ENCODE results near the gene VGF.
A peak's percentile ranks its signal among the peaks of the same experiment; 100 is the strongest.

Gene VGF

DNA sequence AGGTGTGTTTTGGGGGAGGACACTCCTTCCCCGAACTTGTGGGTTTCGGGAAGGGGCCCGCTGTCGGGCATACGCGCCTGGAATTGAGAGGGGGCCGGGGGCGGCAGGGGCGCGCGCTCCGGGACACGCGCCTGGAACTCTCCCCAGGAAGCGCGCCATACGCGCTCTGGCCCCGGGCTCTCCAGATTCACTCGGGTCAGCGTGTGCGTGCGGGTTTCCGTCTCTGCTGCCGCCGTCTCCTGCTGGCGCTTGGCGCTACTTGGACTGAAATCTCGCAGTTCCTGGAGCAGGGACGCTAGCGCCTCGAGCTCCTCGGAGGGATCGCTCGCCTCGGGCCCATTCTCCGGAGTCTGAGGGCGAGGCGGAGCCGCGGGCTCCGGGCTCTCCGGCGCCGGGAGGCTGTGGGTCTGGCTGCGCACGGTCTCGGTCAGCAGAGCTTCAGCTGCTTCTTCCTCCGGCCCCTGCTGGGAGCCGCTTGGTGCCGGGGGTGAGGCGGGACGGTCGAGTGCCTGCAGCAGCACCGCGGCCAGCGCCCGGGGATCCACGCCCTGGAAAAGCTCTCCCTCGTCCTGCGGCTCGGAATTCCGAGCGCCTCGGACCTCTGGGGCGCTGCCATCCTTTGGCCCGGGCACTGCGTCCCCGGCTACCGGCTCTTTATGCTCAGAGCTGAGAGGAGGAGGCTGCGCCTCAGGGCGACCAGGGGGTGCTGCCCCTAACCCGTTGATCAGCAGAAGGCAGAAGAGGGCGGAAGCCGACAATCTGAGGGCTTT, 1.1 kb downstream of the VGF start:
- H3K27ac ChIP-seq (ENCODE audit: low read length), result no peak overlapping the region
- no peak overlapping the region for H3K9ac ChIP-seq (ENCODE audit: low read length)
- peaks cover 18% of the 10 kb centered on the region for H3K4me1 ChIP-seq (ENCODE audit: low read length)
- no peaks in the 10 kb centered on the region for H3K79me2 ChIP-seq (ENCODE audit: low read length)
- TF ChIP-seq CTCF (IDR thresholded peaks at IDR 0.05; ENCODE audit: low read depth, low read length) (no peak), EZH2phosphoT487 (IDR thresholded peaks at IDR 0.05; ENCODE audit: low read depth) (no peak)
- H3K27me3 ChIP-seq (ENCODE audit: low read depth, low read length), result peaks cover 23% of the 10 kb centered on the region
- H2AFZ ChIP-seq (ENCODE audit: low read depth, low read length), result no peak overlapping the region
- peaks cover 11% of the 10 kb centered on the region for H3K36me3 ChIP-seq (replicated peaks; ENCODE audit: low read depth, low read length)
- H3K4me3 ChIP-seq (ENCODE audit: low read length), result no peak overlapping the region
- H3K9me3 ChIP-seq (ENCODE audit: insufficient read depth, low read length), result no peaks in the 10 kb centered on the region
- H4K20me1 ChIP-seq (ENCODE audit: insufficient read depth, low read length), result no peaks in the 10 kb centered on the region
- no peak overlapping the region for H3K4me2 ChIP-seq (ENCODE audit: low read length)

DNA sequence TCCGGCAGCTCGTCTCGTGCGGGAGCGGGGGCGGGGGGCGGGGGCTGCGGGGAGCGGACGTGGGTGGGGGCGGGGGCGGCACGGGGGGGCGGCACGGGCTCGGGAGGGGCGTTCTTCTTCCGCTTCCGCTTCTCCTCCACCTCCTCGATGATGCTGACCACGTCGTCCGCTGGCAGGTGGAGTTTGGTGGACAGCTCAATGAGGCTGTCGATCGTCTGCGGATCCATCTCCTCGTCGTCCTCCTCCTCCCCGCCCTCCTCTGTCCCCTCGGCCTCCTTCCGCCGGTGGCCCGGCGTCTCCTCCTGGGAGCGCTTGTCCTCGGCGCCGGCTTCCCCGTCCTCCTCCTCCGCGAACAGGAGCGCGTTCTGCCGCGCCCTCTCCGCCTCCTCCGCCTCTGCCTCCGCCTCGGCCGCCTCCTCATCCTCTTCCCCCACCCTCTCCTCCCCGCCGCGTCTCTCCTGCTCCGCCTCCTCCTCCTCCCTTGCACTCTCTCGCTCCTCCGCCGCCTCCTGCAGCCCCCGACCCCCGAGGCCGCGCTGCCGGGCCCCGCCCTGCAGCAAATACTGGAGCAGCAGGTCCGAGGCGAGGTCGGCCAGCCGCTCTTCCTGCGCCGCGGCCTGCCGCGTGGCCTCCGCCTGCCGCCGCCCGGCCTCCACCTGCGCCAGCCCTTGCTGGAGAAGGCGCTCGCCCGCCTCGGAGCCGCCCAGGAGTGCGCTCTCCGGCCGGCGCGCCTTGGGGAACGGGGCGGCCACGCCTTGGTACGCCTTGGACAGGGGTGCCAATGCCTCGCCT, 1.9 kb downstream of the VGF start:
- H3K4me2 ChIP-seq (ENCODE audit: low read length), result peak overlapping the region; percentile 58
- H4K20me1 ChIP-seq (ENCODE audit: insufficient read depth, low read length), result no peaks in the 10 kb centered on the region
- no peak overlapping the region for H2AFZ ChIP-seq (ENCODE audit: low read depth, low read length)
- TF ChIP-seq EZH2phosphoT487 (IDR thresholded peaks at IDR 0.05; ENCODE audit: low read depth) (no peak), CTCF (IDR thresholded peaks at IDR 0.05; ENCODE audit: low read depth, low read length) (no peak)
- H3K4me3 ChIP-seq (ENCODE audit: low read length), result peak overlapping the region; percentile 66
- no peaks in the 10 kb centered on the region for H3K9me3 ChIP-seq (ENCODE audit: insufficient read depth, low read length)
- peaks cover 16% of the 10 kb centered on the region for H3K27me3 ChIP-seq (ENCODE audit: low read depth, low read length)
- no peaks in the 10 kb centered on the region for H3K79me2 ChIP-seq (ENCODE audit: low read length)
- peaks cover 10% of the 10 kb centered on the region for H3K4me1 ChIP-seq (ENCODE audit: low read length)
- H3K9ac ChIP-seq (ENCODE audit: low read length), result peak overlapping the region; percentile 42; the same call in 1 of the 2 replicates
- H3K27ac ChIP-seq (ENCODE audit: low read length), result no peak overlapping the region
- H3K36me3 ChIP-seq (replicated peaks; ENCODE audit: low read depth, low read length), result peaks cover 16% of the 10 kb centered on the region

DNA sequence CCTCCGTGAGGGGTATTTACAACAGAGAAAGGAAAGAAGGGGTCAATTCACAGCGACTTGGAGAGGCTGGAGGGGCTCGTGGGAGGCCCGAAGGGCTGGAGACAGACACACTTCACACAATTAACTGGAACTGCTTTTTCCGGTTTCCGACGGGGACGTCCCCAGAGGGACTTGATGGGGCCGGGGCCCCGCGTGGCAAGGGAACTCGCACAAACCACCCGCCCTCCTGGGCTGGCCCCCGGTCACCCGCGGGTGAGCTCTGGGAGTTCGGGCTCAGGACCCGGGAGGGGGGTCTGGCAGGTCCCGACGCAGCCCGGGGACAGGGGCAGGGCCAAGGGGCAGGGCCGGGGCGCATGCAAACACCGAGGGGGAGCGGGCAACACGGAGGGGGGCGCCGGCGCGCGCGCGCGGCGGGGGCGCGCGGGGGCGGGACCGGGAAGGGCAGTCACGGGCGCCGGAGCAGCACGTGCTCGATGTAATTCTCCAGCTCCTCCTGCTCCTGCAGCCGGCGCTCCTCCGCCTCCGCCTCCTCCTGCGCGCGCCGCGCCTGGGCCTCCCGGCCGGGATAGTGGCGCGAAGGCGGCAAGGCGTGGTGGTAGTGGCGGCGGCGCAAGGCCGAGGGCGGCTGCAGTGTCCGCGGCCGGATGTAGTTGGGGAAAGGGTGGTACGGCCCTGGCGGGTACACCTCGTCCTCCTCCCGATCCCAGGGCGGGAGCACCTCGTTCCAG, 2.7 kb downstream of the VGF start:
- Histone ChIP-seq H3K79me2 (ENCODE audit: low read length) (no peaks in the 10 kb centered on the region), H3K4me2 (ENCODE audit: low read length) (peak overlapping the region; percentile 58), H3K4me1 (ENCODE audit: low read length) (peaks cover 10% of the 10 kb centered on the region), H4K20me1 (ENCODE audit: insufficient read depth, low read length) (no peaks in the 10 kb centered on the region), H3K27me3 (ENCODE audit: low read depth, low read length) (peaks cover 9% of the 10 kb centered on the region), H3K36me3 (replicated peaks; ENCODE audit: low read depth, low read length) (peaks cover 21% of the 10 kb centered on the region), H2AFZ (ENCODE audit: low read depth, low read length) (no peak overlapping the region; the same call in 1 of the 2 replicates), H3K9me3 (ENCODE audit: insufficient read depth, low read length) (no peaks in the 10 kb centered on the region), H3K4me3 (ENCODE audit: low read length) (peak overlapping the region; percentile 66), H3K27ac (ENCODE audit: low read length) (no peak overlapping the region; the same call in 1 of the 2 replicates), H3K9ac (ENCODE audit: low read length) (peak overlapping the region; percentile 42; the same call in 1 of the 2 replicates)
- TF ChIP-seq EZH2phosphoT487 (IDR thresholded peaks at IDR 0.05; ENCODE audit: low read depth) (no peak), CTCF (IDR thresholded peaks at IDR 0.05; ENCODE audit: low read depth, low read length) (no peak)
